ENCODE measurements around the gene NDUFB8. TPM values are rescaled to one million over a fixed set of nuclear protein-coding genes. Genes with fewer than 3 reads are reported as not detected.

Gene NDUFB8
- total and polyA plus RNA-seq, 2 donors (not counting 3 experiments of a cell fraction or from before 2014, with no cell fraction given): 193 to 526 TPM

DNA sequence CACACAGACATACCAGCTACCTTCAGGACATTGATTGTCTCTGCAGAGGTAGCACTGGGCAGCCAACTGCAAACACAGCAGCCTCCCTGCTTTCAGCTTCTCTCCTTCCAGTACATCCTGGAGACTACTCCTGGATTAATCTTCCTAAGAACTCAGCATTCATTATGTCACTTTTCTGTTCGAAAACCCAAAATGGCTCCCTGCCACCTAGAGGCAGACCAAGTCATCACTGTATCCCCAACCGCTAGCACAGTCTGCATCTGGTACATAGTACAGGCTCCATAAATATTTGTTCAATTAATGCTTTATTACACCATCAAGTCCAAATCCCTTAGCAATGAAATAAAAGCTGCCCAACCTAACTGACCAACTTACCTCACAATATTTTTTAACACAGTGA, 5.0 kb downstream of the NDUFB8 start:
- Histone ChIP-seq H3K36me3 (ENCODE audit: control insufficient read depth in 2 of 2, extremely low read depth in 1 of 2, insufficient read depth in 2 of 2, low read length in 2 of 2) (peaks cover 11 to 18% of the 10 kb centered on the region in 2 experiments), H3K9me3 (replicated peaks; ENCODE audit: control insufficient read depth, insufficient read depth, low read length) (no peaks in the 10 kb centered on the region), H3K4me2 (ENCODE audit: insufficient read depth, low read length) (no peak overlapping the region), H3K9me1 (replicated peaks; ENCODE audit: control insufficient read depth, extremely low read depth, insufficient read depth, low read length) (no peaks in the 10 kb centered on the region), H4K20me1 (replicated peaks; ENCODE audit: control insufficient read depth, extremely low read depth, insufficient read depth, low read length) (no peaks in the 10 kb centered on the region), H3K9ac (replicated peaks; ENCODE audit: extremely low read depth, insufficient read depth, low read length) (no peak overlapping the region), H2AFZ (ENCODE audit: low read depth, low read length) (no peak overlapping the region), H3K4me3 (replicated peaks in 1 of 3; ENCODE audit: insufficient read depth in 1 of 3, low read depth in 1 of 3, low read length in 3 of 3) (no peak overlapping the region), H3K4me1 (ENCODE audit: control insufficient read depth, extremely low read depth, insufficient read depth, low read length) (peaks cover 34% of the 10 kb centered on the region), H3K27me3 (ENCODE audit: control insufficient read depth in 2 of 2, insufficient read depth in 2 of 2, low read length in 2 of 2) (no peaks in the 10 kb centered on the region), H3K79me2 (ENCODE audit: control insufficient read depth, insufficient read depth, low read length) (peaks cover 19% of the 10 kb centered on the region), H3K27ac (ENCODE audit: insufficient read depth, low read depth, low read length) (no peak overlapping the region)
- intact Hi-C loops (cut with micrococcal nuclease): no loop called here
- no peak for FAIRE-seq
- TF ChIP-seq FOS (IDR thresholded peaks at IDR 0.05; ENCODE audit: borderline replicate concordance, insufficient read depth, low read length) (no peak), JUN (IDR thresholded peaks at IDR 0.05; ENCODE audit: borderline replicate concordance, insufficient read depth, insufficient read length, low read depth) (no peak), GATA2 (IDR thresholded peaks at IDR 0.05; ENCODE audit: insufficient read depth, insufficient read length, low read depth, low read length) (no peak), POLR2AphosphoS5 (IDR thresholded peaks at IDR 0.05; ENCODE audit: insufficient read depth, low read depth, low read length) (no peak), POLR2A (IDR thresholded peaks at IDR 0.05; ENCODE audit: low read depth, low read length) (no peak), EZH2 (IDR thresholded peaks at IDR 0.05; ENCODE audit: borderline replicate concordance, low read depth, low read length, severe bottlenecking) (no peak), MYC (IDR thresholded peaks at IDR 0.05; ENCODE audit: low read depth, low read length) (no peak)
- TF ChIP-seq, protein P1, sequence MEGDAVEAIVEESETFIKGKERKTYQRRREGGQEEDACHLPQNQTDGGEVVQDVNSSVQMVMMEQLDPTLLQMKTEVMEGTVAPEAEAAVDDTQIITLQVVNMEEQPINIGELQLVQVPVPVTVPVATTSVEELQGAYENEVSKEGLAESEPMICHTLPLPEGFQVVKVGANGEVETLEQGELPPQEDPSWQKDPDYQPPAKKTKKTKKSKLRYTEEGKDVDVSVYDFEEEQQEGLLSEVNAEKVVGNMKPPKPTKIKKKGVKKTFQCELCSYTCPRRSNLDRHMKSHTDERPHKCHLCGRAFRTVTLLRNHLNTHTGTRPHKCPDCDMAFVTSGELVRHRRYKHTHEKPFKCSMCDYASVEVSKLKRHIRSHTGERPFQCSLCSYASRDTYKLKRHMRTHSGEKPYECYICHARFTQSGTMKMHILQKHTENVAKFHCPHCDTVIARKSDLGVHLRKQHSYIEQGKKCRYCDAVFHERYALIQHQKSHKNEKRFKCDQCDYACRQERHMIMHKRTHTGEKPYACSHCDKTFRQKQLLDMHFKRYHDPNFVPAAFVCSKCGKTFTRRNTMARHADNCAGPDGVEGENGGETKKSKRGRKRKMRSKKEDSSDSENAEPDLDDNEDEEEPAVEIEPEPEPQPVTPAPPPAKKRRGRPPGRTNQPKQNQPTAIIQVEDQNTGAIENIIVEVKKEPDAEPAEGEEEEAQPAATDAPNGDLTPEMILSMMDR (IDR thresholded peaks at IDR 0.05; ENCODE audit: extremely low read depth in 1 of 2, insufficient read depth in 1 of 2, low read depth in 1 of 2, low read length in 2 of 2): no peak
- TF ChIP-seq, protein P2, sequence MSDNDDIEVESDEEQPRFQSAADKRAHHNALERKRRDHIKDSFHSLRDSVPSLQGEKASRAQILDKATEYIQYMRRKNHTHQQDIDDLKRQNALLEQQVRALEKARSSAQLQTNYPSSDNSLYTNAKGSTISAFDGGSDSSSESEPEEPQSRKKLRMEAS (IDR thresholded peaks at IDR 0.05; ENCODE audit: insufficient read depth, insufficient read length): no peak
- no peak for DNase-seq (ENCODE audit: low read depth, low spot score)
- BruUV-seq (replicated peaks): no TSS peak
- dilution Hi-C loops (cut with MboI; ENCODE audit: extremely low pct_ligation_motif_present, low sequenced_read_pairs): no loop called here
- ChIA-PET POLR2A (no interaction called here), CTCF (interaction anchor here (1.0 to 1.3 kb wide), 2 partner anchors 16 to 87 kb away, joined by 3 to 4 read pairs; no protein-coding TSS in a partner anchor)
